ENCODE results near the gene CCR5AS.

DNA sequence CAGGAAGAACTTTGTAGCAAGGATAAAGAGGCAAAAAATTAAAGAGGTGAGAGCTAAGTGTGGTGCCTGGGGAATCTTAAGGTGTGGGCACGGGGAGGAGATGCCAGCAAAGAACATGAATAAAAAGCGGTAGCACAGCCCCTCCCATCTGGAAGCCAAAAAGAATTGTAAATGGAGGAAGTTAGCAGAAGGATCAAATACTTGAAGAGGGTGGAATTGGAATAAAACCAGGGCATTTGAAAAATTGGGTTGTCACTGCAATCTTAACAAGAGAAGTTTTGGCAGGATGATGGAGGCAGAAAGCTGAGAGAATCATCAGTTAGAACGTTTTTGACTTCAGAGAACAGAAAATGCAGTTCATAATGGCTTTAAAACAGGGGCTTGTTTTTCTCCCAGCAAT is 50.6 kb downstream of the CCR5AS start:
- no peak for TF ChIP-seq CTCF (IDR thresholded peaks at IDR 0.05)
- TF ChIP-seq POLR2A (IDR thresholded peaks at IDR 0.05), result no peak
- no peak for TF ChIP-seq EP300 (IDR thresholded peaks at IDR 0.05)
- TF ChIP-seq POLR2AphosphoS5 (IDR thresholded peaks at IDR 0.05), result no peak
